IMR-90 (cell line): Measurements from ENCODE around the gene UBP1. TPM values are rescaled to one million over a fixed set of nuclear protein-coding genes. Genes with fewer than 3 reads are reported as not detected.

ENCODE experiments used
- ATAC-seq: fragments of 200-7000 bp; cut with Tn5 transposase; 2 replicates; pipeline ENCODE4 v1.9.1; 2020; ENCODE audit warnings: low read depth, mild to moderate bottlenecking, moderate library complexity
- BruUV-seq: library from RNA; stranded (reverse); fragments of 400-500 nt; replicated peaks from 2 replicates; lab custom pipeline; 2021; lab: Mats Ljungman, UMichigan
- CTCF ChIA-PET: fragments of 300-600 bp; formaldehyde crosslinking; extraction: SDS; loops from one replicate; lab custom pipeline; 2021; ENCODE audit warnings: antibody characterized with exemption; lab: Yijun Ruan, JAX
- POLR2A ChIA-PET: fragments of 300-600 bp; sonication (Branson Sonifier 250); formaldehyde crosslinking; loops from one replicate; lab custom pipeline; 2022; ENCODE audit warnings: antibody characterized with exemption; ENCODE audit not compliant: unreplicated experiment; lab: Charles Lee
- DNase-seq: peaks from one replicate; pipeline ENCODE4 v3.0.0; 2013
- H2AFZ ChIP-seq: replicated peaks from 2 replicates; pipeline ENCODE3; 2013; ENCODE audit warnings: low read length, mild to moderate bottlenecking; ENCODE audit not compliant: poor library complexity
- H2AK5ac ChIP-seq: 2 replicates; pipeline ENCODE4 v1.6.1; 2013; ENCODE audit warnings: low read depth, low read length, inconsistent platforms
- H2AK9ac ChIP-seq: replicated peaks from 2 replicates; pipeline ENCODE3; 2013; ENCODE audit warnings: mild to moderate bottlenecking, low read depth, low read length, moderate library complexity; ENCODE audit not compliant: poor library complexity
- H2BK120ac ChIP-seq: 2 replicates; pipeline ENCODE4 v1.6.1; 2013; ENCODE audit warnings: low read depth, low read length, inconsistent platforms
- H2BK15ac ChIP-seq: 3 replicates; pipeline ENCODE4 v1.6.1; 2013; ENCODE audit warnings: low read depth, low read length, inconsistent platforms
- H2BK20ac ChIP-seq: 2 replicates; pipeline ENCODE4 v1.6.1; 2013; ENCODE audit warnings: low read depth, mild to moderate bottlenecking, inconsistent platforms, low read length, moderate library complexity
- H2BK5ac ChIP-seq: 2 replicates; pipeline ENCODE4 v1.6.1; 2013; ENCODE audit warnings: mild to moderate bottlenecking, low read depth, low read length, inconsistent platforms; ENCODE audit not compliant: poor library complexity, severe bottlenecking
- H3K14ac ChIP-seq: replicated peaks from 2 replicates; pipeline ENCODE4 v1.6.1; 2013; ENCODE audit warnings: low read depth, low read length, inconsistent platforms
- H3K18ac ChIP-seq: 2 replicates; pipeline ENCODE4 v1.6.1; 2013; ENCODE audit warnings: low read depth, low read length, control low read depth
- H3K23ac ChIP-seq: 2 replicates; pipeline ENCODE4 v1.6.1; 2013; ENCODE audit warnings: low read depth, low read length, inconsistent platforms
- H3K27ac ChIP-seq: 2 replicates; pipeline ENCODE4 v1.5.1; 2013; ENCODE audit warnings: mild to moderate bottlenecking, control low read depth, low read length; ENCODE audit not compliant: insufficient read depth
- H3K27me3 ChIP-seq: 2 replicates; pipeline ENCODE4 v1.6.1; 2013; ENCODE audit warnings: low read length; ENCODE audit not compliant: control insufficient read depth, insufficient read depth
- H3K36me3 ChIP-seq: 2 replicates; pipeline ENCODE4 v1.6.1; 2013; ENCODE audit warnings: low read length, mixed read lengths; ENCODE audit not compliant: control insufficient read depth, insufficient read depth
- H3K4ac ChIP-seq: 2 replicates; pipeline ENCODE4 v1.6.1; 2013; ENCODE audit warnings: low read depth, low read length, inconsistent platforms
- H3K4me1 ChIP-seq: 2 replicates; pipeline ENCODE4 v1.6.1; 2013; ENCODE audit warnings: low read length, mixed read lengths; ENCODE audit not compliant: control insufficient read depth, insufficient read depth
- H3K4me2 ChIP-seq: 2 replicates; pipeline ENCODE4 v1.6.1; 2013; ENCODE audit warnings: low read depth, mild to moderate bottlenecking, control low read depth, low read length, moderate library complexity
- H3K4me3 ChIP-seq: 2 replicates; pipeline ENCODE4 v1.5.1; 2013; ENCODE audit warnings: low read depth, mild to moderate bottlenecking, control low read depth, low read length, moderate library complexity; ENCODE audit not compliant: insufficient read depth
- H3K56ac ChIP-seq: 2 replicates; pipeline ENCODE4 v1.6.1; 2013; ENCODE audit warnings: low read length, inconsistent platforms; ENCODE audit not compliant: insufficient read depth; ENCODE audit errors: extremely low read depth
- H3K79me1 ChIP-seq, 2 experiments: 2 replicates each; pipeline ENCODE4 v1.6.1; 2013; ENCODE audit warnings: low read length in 2 of 2, inconsistent platforms in 1 of 2, low read depth in 1 of 2
- H3K9ac ChIP-seq: 2 replicates; pipeline ENCODE4 v1.6.1; 2013; ENCODE audit warnings: low read depth, low read length, control low read depth
- H3K9me1 ChIP-seq: 2 replicates; pipeline ENCODE4 v1.6.1; 2013; ENCODE audit warnings: low read length, inconsistent platforms; ENCODE audit not compliant: insufficient read depth
- H3K9me3 ChIP-seq: 2 replicates; pipeline ENCODE4 v1.6.1; 2013; ENCODE audit warnings: low read length; ENCODE audit not compliant: control insufficient read depth, insufficient read depth
- H4K20me1 ChIP-seq: 2 replicates; pipeline ENCODE4 v1.6.1; 2013; ENCODE audit warnings: low read length, inconsistent platforms; ENCODE audit not compliant: insufficient read depth
- H4K5ac ChIP-seq: 2 replicates; pipeline ENCODE4 v1.6.1; 2013; ENCODE audit warnings: mild to moderate bottlenecking, low read depth, low read length, control low read depth
- H4K8ac ChIP-seq, 2 experiments: 2 replicates each; pipeline ENCODE4 v1.6.1; 2013; ENCODE audit warnings: low read depth in 2 of 2, low read length in 2 of 2, control low read depth in 1 of 2, inconsistent platforms in 1 of 2
- H4K91ac ChIP-seq: 2 replicates; pipeline ENCODE4 v1.6.1; 2013; ENCODE audit warnings: low read depth, low read length, inconsistent platforms; ENCODE audit not compliant: insufficient read depth
- BHLHE40 ChIP-seq: fragments of 150-350 bp; IDR thresholded peaks from 2 replicates; pipeline ENCODE4 v1.6.1; 2016; ENCODE audit warnings: mild to moderate bottlenecking, low read depth, low read length
- CEBPB ChIP-seq: IDR thresholded peaks from 2 replicates; pipeline ENCODE4 v1.6.1; 2012; ENCODE audit warnings: low read depth, low read length, improper control_type of control experiment
- CHD1 ChIP-seq: IDR thresholded peaks from 2 replicates; pipeline ENCODE4 v1.6.1; 2012; ENCODE audit warnings: low read depth, low read length, improper control_type of control experiment
- FOS ChIP-seq: fragments of 150-350 bp; IDR thresholded peaks from 2 replicates; pipeline ENCODE4 v1.6.1; 2016; ENCODE audit warnings: low read depth, low read length
- MAFK ChIP-seq: IDR thresholded peaks from 2 replicates; pipeline ENCODE4 v1.6.1; 2012; ENCODE audit warnings: low read depth, low read length, improper control_type of control experiment
- MAZ ChIP-seq: IDR thresholded peaks from 2 replicates; pipeline ENCODE4 v1.6.1; 2012; ENCODE audit warnings: low read depth, mild to moderate bottlenecking, low read length, improper control_type of control experiment, moderate library complexity, borderline replicate concordance
- MXI1 ChIP-seq: IDR thresholded peaks from 2 replicates; pipeline ENCODE4 v1.6.1; 2012; ENCODE audit warnings: low read depth, mild to moderate bottlenecking, low read length, moderate library complexity, borderline replicate concordance
- NFE2L2 ChIP-seq: fragments of 150-350 bp; IDR thresholded peaks from 2 replicates; pipeline ENCODE4 v1.6.1; 2016; ENCODE audit warnings: low read depth, mild to moderate bottlenecking, low read length
- POLR2A ChIP-seq: IDR thresholded peaks from 2 replicates; pipeline ENCODE4 v1.6.1; 2012; ENCODE audit warnings: mild to moderate bottlenecking, low read depth, low read length
- RAD21 ChIP-seq: IDR thresholded peaks from 2 replicates; pipeline ENCODE4 v1.6.1; 2012; ENCODE audit warnings: low read length, improper control_type of control experiment
- RCOR1 ChIP-seq: IDR thresholded peaks from 2 replicates; pipeline ENCODE4 v1.6.1; 2012; ENCODE audit warnings: mild to moderate bottlenecking, low read length, improper control_type of control experiment; ENCODE audit not compliant: insufficient replicate concordance
- RFX5 ChIP-seq: IDR thresholded peaks from 2 replicates; pipeline ENCODE4 v1.8.0; 2012; ENCODE audit warnings: low read depth, mild to moderate bottlenecking, low read length, moderate library complexity
- SMC3 ChIP-seq: fragments of 150-350 bp; IDR thresholded peaks from 2 replicates; pipeline ENCODE4 v1.6.1; 2016; ENCODE audit warnings: low read depth, mild to moderate bottlenecking, antibody characterized with exemption, low read length, moderate library complexity
- WGBS, 2 experiments: methylation state at CpG; one replicate each; pipeline versions ENCODE4 v1.1.5 to v1.1.7; 2013; ENCODE audit warnings: missing lambda C conversion rate in 2 of 2; ENCODE audit not compliant: insufficient read length in 1 of 2; ENCODE audit errors: extremely low coverage in 2 of 2; 5-methylcytosine and 5-hydroxymethylcytosine counted together
- dilution Hi-C: fragments of 300-500 bp; cut with HindIII; formaldehyde crosslinking; loops from one replicate; pipeline ENCODE4 v1.14.3; 2018; ENCODE audit warnings: low sequenced_read_pairs; ENCODE audit not compliant: unreplicated experiment
- in situ Hi-C: fragments of 300-500 bp; cut with MboI; formaldehyde crosslinking; loops from 3 replicates; pipeline ENCODE4 v1.14.3; 2019; ENCODE audit warnings: low sequenced_read_pairs, inconsistent platforms, mixed read lengths
- intact Hi-C: fragments of 100-400 bp; cut with micrococcal nuclease; formaldehyde crosslinking; loops from 2 replicates; pipeline ENCODE4 v1.10.0; 2022
- polyA plus RNA-seq, 3 experiments: library from polyadenylated mRNA; depleted of rRNA; stranded (reverse); fragments of >200 nt; gene quantifications; 2 replicates each; pipeline ENCODE4 v1.2.3, GENCODE V29; 2012; ENCODE audit warnings: low replicate concordance in 1 of 3
- total RNA-seq: library from RNA; depleted of rRNA; stranded (reverse); fragments of >200 nt; gene quantifications from 2 replicates; pipeline ENCODE4 v1.2.3, GENCODE V29; 2012
- TF ChIP-seq, protein P1 (sequence below): conservative IDR thresholded peaks from 2 replicates; pipeline ENCODE4 v1.5.1; 2012; ENCODE audit warnings: mild to moderate bottlenecking, low read depth, low read length, improper control_type of control experiment
- TF ChIP-seq, protein P2 (sequence below): fragments of 150-350 bp; IDR thresholded peaks from 2 replicates; pipeline ENCODE4 v1.6.1; 2017; ENCODE audit warnings: mild to moderate bottlenecking, antibody characterized with exemption, low read length, low read depth
- TF ChIP-seq, protein P3 (sequence below): fragments of 150-350 bp; IDR thresholded peaks from 2 replicates; pipeline ENCODE4 v1.6.1; 2016; ENCODE audit warnings: low read depth, mild to moderate bottlenecking, low read length, moderate library complexity, borderline replicate concordance

The UBP1 gene
- total and polyA plus RNA-seq, 2 of the 4 experiments (the other 2 are of a cell fraction) = 56.3 to 73.8 TPM

DNA sequence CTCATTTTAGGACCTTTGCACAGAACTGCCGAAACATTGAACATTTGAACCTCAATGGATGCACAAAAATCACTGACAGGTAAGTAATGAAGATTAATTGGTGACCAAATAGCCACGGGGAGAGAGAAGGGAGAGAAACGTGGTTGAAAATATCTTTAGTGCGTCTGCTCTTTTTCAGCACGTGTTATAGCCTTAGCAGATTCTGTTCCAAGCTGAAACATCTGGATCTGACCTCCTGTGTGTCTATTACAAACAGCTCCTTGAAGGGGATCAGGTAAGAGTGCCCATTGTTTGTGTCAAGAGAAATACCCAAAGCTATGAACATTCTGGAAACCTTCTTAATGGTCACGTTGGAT lies 67.1 kb downstream of the UBP1 start:
- no peak overlapping the region for H4K8ac ChIP-seq
- peaks cover 7% of the 10 kb centered on the region; the same call in 1 of the 2 replicates for H3K9me1 ChIP-seq
- no peak overlapping the region for H2AFZ ChIP-seq
- no peak overlapping the region for H2BK15ac ChIP-seq
- no peaks in the 10 kb centered on the region for H3K27me3 ChIP-seq
- no peak overlapping the region for H3K9ac ChIP-seq
- H3K27ac ChIP-seq = no peak overlapping the region
- H3K36me3 ChIP-seq = peaks cover 19% of the 10 kb centered on the region
- H3K18ac ChIP-seq = no peak overlapping the region
- H3K4me1 ChIP-seq = peaks cover 5% of the 10 kb centered on the region; the same call in 1 of the 2 replicates
- CTCF ChIA-PET = interaction anchor here (0.6 to 4.3 kb wide), 21 partner anchors 9 to 419 kb away, joined by 3 to 66 read pairs (median 4); no protein-coding TSS in a partner anchor
- POLR2A ChIA-PET = no interaction called here
- no peak overlapping the region for H2AK9ac ChIP-seq
- BruUV-seq = no TSS peak
- no peak overlapping the region for H3K4me2 ChIP-seq
- H2AK5ac ChIP-seq = no peak overlapping the region
- H3K23ac ChIP-seq = no peak overlapping the region
- no peak overlapping the region for H4K91ac ChIP-seq
- H4K20me1 ChIP-seq = peaks cover 2% of the 10 kb centered on the region; the same call in 1 of the 2 replicates
- no peak overlapping the region for H3K4ac ChIP-seq
- H4K5ac ChIP-seq = no peak overlapping the region
- WGBS, 2 experiments = 17% methylated on average over 2 of the region's 6 CpGs; no CpG with 5 or more reads in 1 of the 2 experiments
- ATAC-seq = no peak
- intact Hi-C loops = loop anchor here (2.0 kb wide), 1 partner anchor 426 kb away; no protein-coding TSS in a partner anchor
- no peak overlapping the region for H2BK120ac ChIP-seq
- H3K79me1 ChIP-seq = peaks cover 4 to 13% of the 10 kb centered on the region in 2 experiments; a peak in 2 of 4 replicates
- in situ Hi-C loops = loop anchor here (5.0 to 25.0 kb wide), 2 partner anchors 241 to 411 kb away; partner anchors contain the start of gene CCR4
- no peak overlapping the region for H2BK5ac ChIP-seq
- no peak for DNase-seq
- no peak overlapping the region for H3K14ac ChIP-seq
- no peak for TF ChIP-seq MAFK
- TF ChIP-seq, protein P1, sequence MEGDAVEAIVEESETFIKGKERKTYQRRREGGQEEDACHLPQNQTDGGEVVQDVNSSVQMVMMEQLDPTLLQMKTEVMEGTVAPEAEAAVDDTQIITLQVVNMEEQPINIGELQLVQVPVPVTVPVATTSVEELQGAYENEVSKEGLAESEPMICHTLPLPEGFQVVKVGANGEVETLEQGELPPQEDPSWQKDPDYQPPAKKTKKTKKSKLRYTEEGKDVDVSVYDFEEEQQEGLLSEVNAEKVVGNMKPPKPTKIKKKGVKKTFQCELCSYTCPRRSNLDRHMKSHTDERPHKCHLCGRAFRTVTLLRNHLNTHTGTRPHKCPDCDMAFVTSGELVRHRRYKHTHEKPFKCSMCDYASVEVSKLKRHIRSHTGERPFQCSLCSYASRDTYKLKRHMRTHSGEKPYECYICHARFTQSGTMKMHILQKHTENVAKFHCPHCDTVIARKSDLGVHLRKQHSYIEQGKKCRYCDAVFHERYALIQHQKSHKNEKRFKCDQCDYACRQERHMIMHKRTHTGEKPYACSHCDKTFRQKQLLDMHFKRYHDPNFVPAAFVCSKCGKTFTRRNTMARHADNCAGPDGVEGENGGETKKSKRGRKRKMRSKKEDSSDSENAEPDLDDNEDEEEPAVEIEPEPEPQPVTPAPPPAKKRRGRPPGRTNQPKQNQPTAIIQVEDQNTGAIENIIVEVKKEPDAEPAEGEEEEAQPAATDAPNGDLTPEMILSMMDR = no peak
- no peak for TF ChIP-seq MXI1
- TF ChIP-seq CHD1 = no peak
- TF ChIP-seq BHLHE40 = no peak
- TF ChIP-seq FOS = no peak
- no peak for TF ChIP-seq NFE2L2
- no peak for TF ChIP-seq MAZ
- no peak for TF ChIP-seq CEBPB
- TF ChIP-seq POLR2A = no peak
- TF ChIP-seq, protein P2, sequence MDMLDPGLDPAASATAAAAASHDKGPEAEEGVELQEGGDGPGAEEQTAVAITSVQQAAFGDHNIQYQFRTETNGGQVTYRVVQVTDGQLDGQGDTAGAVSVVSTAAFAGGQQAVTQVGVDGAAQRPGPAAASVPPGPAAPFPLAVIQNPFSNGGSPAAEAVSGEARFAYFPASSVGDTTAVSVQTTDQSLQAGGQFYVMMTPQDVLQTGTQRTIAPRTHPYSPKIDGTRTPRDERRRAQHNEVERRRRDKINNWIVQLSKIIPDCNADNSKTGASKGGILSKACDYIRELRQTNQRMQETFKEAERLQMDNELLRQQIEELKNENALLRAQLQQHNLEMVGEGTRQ = no peak
- no peak for TF ChIP-seq SMC3
- TF ChIP-seq RFX5 = no peak
- no peak for TF ChIP-seq RCOR1
- TF ChIP-seq, protein P3, sequence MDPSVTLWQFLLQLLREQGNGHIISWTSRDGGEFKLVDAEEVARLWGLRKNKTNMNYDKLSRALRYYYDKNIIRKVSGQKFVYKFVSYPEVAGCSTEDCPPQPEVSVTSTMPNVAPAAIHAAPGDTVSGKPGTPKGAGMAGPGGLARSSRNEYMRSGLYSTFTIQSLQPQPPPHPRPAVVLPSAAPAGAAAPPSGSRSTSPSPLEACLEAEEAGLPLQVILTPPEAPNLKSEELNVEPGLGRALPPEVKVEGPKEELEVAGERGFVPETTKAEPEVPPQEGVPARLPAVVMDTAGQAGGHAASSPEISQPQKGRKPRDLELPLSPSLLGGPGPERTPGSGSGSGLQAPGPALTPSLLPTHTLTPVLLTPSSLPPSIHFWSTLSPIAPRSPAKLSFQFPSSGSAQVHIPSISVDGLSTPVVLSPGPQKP = no peak
- no peak for TF ChIP-seq RAD21
- no peak overlapping the region for H3K56ac ChIP-seq
- H2BK20ac ChIP-seq = no peak overlapping the region
- dilution Hi-C loops = no loop called here
- H3K4me3 ChIP-seq = no peak overlapping the region
- peaks cover 2% of the 10 kb centered on the region; the same call in 1 of the 2 replicates for H3K9me3 ChIP-seq
